ENCODE results near the gene ITCH. TPM values are rescaled to one million over a fixed set of nuclear protein-coding genes. Genes with fewer than 3 reads are reported as not detected.

Gene ITCH
- total RNA-seq, 1 experiment from 2014 or later = 68.3 TPM

- no peaks in the 10 kb centered on the region for H3K27me3 Mint-ChIP-seq (ENCODE audit: insufficient read depth, unreplicated experiment)
- ChIA-PET POLR2A (interaction anchor here (0.6 to 1.2 kb wide), 2 partner anchors 16 to 69 kb away, joined by 3 to 6 read pairs; no protein-coding TSS in a partner anchor), CTCF (interaction anchor here (1.0 to 1.4 kb wide), 2 partner anchors 13 to 57 kb away, joined by 4 read pairs; no protein-coding TSS in a partner anchor)
- TF ChIP-seq, protein P1, sequence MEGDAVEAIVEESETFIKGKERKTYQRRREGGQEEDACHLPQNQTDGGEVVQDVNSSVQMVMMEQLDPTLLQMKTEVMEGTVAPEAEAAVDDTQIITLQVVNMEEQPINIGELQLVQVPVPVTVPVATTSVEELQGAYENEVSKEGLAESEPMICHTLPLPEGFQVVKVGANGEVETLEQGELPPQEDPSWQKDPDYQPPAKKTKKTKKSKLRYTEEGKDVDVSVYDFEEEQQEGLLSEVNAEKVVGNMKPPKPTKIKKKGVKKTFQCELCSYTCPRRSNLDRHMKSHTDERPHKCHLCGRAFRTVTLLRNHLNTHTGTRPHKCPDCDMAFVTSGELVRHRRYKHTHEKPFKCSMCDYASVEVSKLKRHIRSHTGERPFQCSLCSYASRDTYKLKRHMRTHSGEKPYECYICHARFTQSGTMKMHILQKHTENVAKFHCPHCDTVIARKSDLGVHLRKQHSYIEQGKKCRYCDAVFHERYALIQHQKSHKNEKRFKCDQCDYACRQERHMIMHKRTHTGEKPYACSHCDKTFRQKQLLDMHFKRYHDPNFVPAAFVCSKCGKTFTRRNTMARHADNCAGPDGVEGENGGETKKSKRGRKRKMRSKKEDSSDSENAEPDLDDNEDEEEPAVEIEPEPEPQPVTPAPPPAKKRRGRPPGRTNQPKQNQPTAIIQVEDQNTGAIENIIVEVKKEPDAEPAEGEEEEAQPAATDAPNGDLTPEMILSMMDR (IDR thresholded peaks at IDR 0.05; ENCODE audit: unreplicated experiment) = no peak
- peaks cover 18% of the 10 kb centered on the region for H3K4me1 Mint-ChIP-seq (ENCODE audit: insufficient read depth, unreplicated experiment)
- no peak overlapping the region for H3K4me3 Mint-ChIP-seq (ENCODE audit: unreplicated experiment)
- DNase-seq (ENCODE audit: unreplicated experiment) = no peak
- peak overlapping the region; percentile 36 for H3K27ac Mint-ChIP-seq (ENCODE audit: low read depth, unreplicated experiment)
- peaks cover 86% of the 10 kb centered on the region for H3K36me3 Mint-ChIP-seq (ENCODE audit: insufficient read depth, unreplicated experiment)
- intact Hi-C loops (cut with micrococcal nuclease) = no loop called here
- no TSS peak for BruUV-seq (replicated peaks)
- H3K9me3 Mint-ChIP-seq (ENCODE audit: unreplicated experiment) = no peaks in the 10 kb centered on the region
These were observed 7.0 kb downstream of the ITCH start for GRCh38 chr20:34370062-34370461.

DNA sequence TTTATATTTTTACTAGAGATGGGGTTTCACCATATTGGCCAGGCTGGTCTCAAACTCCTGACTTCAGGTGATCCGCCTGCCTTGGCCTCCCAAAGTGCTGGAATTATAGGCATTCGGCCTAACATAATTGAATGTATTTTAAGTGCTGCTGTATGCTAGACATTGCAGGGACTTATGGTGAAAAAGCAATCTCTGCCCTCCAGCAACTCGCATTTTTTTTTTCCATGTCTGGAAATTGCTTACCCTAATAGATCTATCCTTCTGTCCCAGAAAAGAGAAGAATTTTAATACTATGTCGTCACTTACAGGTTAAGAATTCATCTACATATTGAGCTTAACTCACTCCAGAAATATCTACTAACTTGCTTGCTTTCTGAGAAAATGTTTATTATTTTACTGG, 10.4 kb downstream of the ITCH start:
- Mint-ChIP-seq H3K9me3 (ENCODE audit: unreplicated experiment) (no peaks in the 10 kb centered on the region), H3K27me3 (ENCODE audit: insufficient read depth, unreplicated experiment) (no peaks in the 10 kb centered on the region), H3K4me1 (ENCODE audit: insufficient read depth, unreplicated experiment) (peaks cover 4% of the 10 kb centered on the region), H3K4me3 (ENCODE audit: unreplicated experiment) (no peak overlapping the region), H3K36me3 (ENCODE audit: insufficient read depth, unreplicated experiment) (peaks cover 91% of the 10 kb centered on the region), H3K27ac (ENCODE audit: low read depth, unreplicated experiment) (no peak overlapping the region)
- ChIA-PET POLR2A (interaction anchor here (1.9 to 5.8 kb wide), 2 partner anchors 10 to 12 kb away, joined by 6 to 48 read pairs; partner anchors contain the start of gene ITCH), CTCF (interaction anchor here (0.7 to 2.3 kb wide), 4 partner anchors 10 to 85 kb away, joined by 3 to 12 read pairs (median 4); partner anchors contain the start of gene ITCH)
- no peak for DNase-seq (ENCODE audit: unreplicated experiment)
- no TSS peak for BruUV-seq (replicated peaks)
- intact Hi-C loops (cut with micrococcal nuclease) = no loop called here
- TF ChIP-seq, protein P1 (IDR thresholded peaks at IDR 0.05; ENCODE audit: unreplicated experiment) = no peak

DNA sequence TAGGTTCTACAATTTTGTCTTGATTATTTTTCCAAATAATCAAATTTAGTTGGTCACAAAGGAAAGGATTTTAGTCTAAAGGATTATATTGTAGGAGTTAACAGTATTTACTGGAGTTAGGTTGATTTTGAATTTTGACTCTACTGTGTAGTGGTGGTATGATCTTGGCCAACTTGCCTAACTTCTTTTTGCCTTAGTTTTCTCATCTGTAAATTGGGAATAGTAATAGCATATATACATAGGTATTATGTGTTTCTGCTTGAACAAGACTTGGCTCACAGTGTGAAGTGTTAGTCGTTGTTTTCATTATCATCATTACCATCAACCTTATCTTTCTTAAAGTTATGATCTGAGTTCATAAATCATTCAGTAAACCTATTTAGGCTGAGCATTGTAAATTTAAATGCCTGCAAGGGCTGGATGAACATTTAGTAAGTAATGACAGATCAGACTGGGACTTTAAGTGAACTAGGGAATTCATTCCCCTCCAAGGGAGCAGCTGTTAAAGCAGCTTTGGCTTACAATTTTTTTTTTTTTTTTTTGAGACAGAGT, 11.2 kb downstream of the ITCH start:
- Mint-ChIP-seq H3K4me3 (ENCODE audit: unreplicated experiment) (no peak overlapping the region), H3K9me3 (ENCODE audit: unreplicated experiment) (no peaks in the 10 kb centered on the region), H3K27me3 (ENCODE audit: insufficient read depth, unreplicated experiment) (no peaks in the 10 kb centered on the region), H3K27ac (ENCODE audit: low read depth, unreplicated experiment) (no peak overlapping the region), H3K36me3 (ENCODE audit: insufficient read depth, unreplicated experiment) (peaks cover 86% of the 10 kb centered on the region), H3K4me1 (ENCODE audit: insufficient read depth, unreplicated experiment) (no peaks in the 10 kb centered on the region)
- intact Hi-C loops (cut with micrococcal nuclease) = no loop called here
- CTCF ChIA-PET = interaction anchor here (0.6 to 2.8 kb wide), 4 partner anchors 8 to 84 kb away, joined by 3 to 18 read pairs (median 4); no protein-coding TSS in a partner anchor
- POLR2A ChIA-PET = interaction anchor here (0.9 to 5.8 kb wide), 3 partner anchors 11 to 59 kb away, joined by 3 to 48 read pairs (median 6); partner anchors contain the start of gene ITCH
- BruUV-seq (replicated peaks) = no TSS peak
- no peak for DNase-seq (ENCODE audit: unreplicated experiment)
- TF ChIP-seq, protein P1 (IDR thresholded peaks at IDR 0.05; ENCODE audit: unreplicated experiment) = no peak

DNA sequence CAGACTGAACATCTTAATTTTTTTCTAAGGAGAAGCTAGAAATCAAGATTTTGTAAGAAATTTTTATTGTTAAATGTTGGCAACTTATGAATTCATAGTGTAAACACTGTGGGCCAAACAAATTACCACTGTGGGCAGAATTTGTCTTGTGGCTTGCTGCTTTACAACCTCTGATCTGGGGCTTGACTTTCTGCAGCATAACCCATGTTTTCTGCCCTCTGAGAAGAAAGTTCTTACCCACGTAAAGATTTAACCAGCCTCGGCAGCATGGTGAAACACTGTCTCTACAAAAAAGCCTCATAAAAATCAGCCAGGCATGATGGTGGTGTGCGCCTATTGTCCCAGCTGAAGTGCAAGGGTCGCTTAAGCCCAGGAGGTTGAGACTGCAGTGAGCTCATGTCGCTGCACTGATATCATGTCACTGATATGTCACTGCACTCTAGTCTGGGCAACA, 12.9 kb downstream of the ITCH start:
- intact Hi-C loops (cut with micrococcal nuclease) = no loop called here
- BruUV-seq (replicated peaks) = no TSS peak
- no peaks in the 10 kb centered on the region for H3K9me3 Mint-ChIP-seq (ENCODE audit: unreplicated experiment)
- no peaks in the 10 kb centered on the region for H3K27me3 Mint-ChIP-seq (ENCODE audit: insufficient read depth, unreplicated experiment)
- no peak for DNase-seq (ENCODE audit: unreplicated experiment)
- TF ChIP-seq, protein P1 (IDR thresholded peaks at IDR 0.05; ENCODE audit: unreplicated experiment) = no peak
- ChIA-PET CTCF (interaction anchor here (0.6 to 2.8 kb wide), 4 partner anchors 10 to 129 kb away, joined by 3 to 18 read pairs (median 7); no protein-coding TSS in a partner anchor), POLR2A (interaction anchor here (1.8 to 5.8 kb wide), 2 partner anchors 12 to 41 kb away, joined by 4 to 48 read pairs; partner anchors contain the start of gene ITCH)
- H3K36me3 Mint-ChIP-seq (ENCODE audit: insufficient read depth, unreplicated experiment) = peaks cover 79% of the 10 kb centered on the region
- no peaks in the 10 kb centered on the region for H3K4me1 Mint-ChIP-seq (ENCODE audit: insufficient read depth, unreplicated experiment)
- no peak overlapping the region for H3K4me3 Mint-ChIP-seq (ENCODE audit: unreplicated experiment)
- peak overlapping the region; percentile 25 for H3K27ac Mint-ChIP-seq (ENCODE audit: low read depth, unreplicated experiment)
